PFSK-1 (cell line): ENCODE results near the gene AGBL5.

Experiments
- POLR2AphosphoS5 ChIP-seq: IDR thresholded peaks from 2 replicates; pipeline ENCODE4 v1.6.1; 2012; ENCODE audit warnings: low read depth, mild to moderate bottlenecking, control low read depth, low read length, moderate library complexity
- REST ChIP-seq, 2 experiments: IDR thresholded peaks; 2 replicates each; pipeline versions ENCODE4 v1.6.1 to v1.8.0; 2011 to 2012; ENCODE audit warnings: low read depth in 2 of 2, low read length in 2 of 2, control low read depth in 1 of 2, inconsistent platforms in 1 of 2, mild to moderate bottlenecking in 1 of 2, moderate library complexity in 1 of 2; ENCODE audit not compliant: insufficient read depth in 1 of 2
- SIN3A ChIP-seq: IDR thresholded peaks from 2 replicates; pipeline ENCODE4 v1.6.1; 2012; ENCODE audit warnings: mild to moderate bottlenecking, low read length, moderate library complexity, borderline replicate concordance; ENCODE audit not compliant: insufficient read depth

DNA sequence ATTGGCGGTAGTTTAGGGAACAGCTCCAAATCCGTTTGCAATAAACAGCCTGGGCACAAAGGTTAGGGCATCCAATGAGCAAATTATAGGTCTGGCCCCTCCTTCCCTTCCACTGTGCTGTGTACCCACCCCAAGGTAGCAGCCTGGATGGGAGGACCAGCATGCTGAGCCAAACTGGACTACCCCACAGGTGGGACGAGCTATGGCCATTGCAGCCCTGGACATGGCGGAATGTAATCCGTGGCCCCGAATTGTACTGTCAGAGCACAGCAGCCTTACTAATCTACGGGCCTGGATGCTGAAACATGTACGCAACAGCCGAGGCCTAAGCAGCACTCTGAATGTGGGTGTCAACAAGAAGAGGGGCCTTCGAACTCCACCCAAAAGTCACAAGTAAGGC, 6.7 kb downstream of the AGBL5 start:
- TF ChIP-seq POLR2AphosphoS5 (no peak), SIN3A (no peak), REST (IDR thresholded peaks at IDR 0.05; ENCODE audit: insufficient read depth in 1 of 2, low read depth in 2 of 2, low read length in 2 of 2) (no peak)
